Omental fat pad (tissue), 4 donors: ENCODE data around the gene SRRM2. TPM values are rescaled to one million over a fixed set of nuclear protein-coding genes. Genes with fewer than 3 reads are reported as not detected.

Source experiments
- ATAC-seq: fragments of 150-250 bp; one replicate; pipeline ENCODE4 v1.9.1; 2016; ENCODE audit warnings: mild to moderate bottlenecking, moderate library complexity; ENCODE audit not compliant: low FRiP score
- DNase-seq: peaks from one replicate; pipeline ENCODE4 v3.0.0-alpha.2; 2019; ENCODE audit warnings: low spot score
- total RNA-seq, 4 donors: library from RNA; depleted of rRNA; stranded (reverse); fragments of >200 nt; gene quantifications; one replicate each; pipeline ENCODE4 v1.1.0, GENCODE V29; 2016
- TF ChIP-seq, protein P1 (sequence below), 3 donors: fragments of 450-650 bp; IDR thresholded peaks; one replicate each; pipeline ENCODE4 v1.5.1; 2016 to 2017; ENCODE audit warnings: antibody characterized with exemption in 3 of 3, mild to moderate bottlenecking in 3 of 3, moderate library complexity in 2 of 3

SRRM2 gene
- total RNA-seq, 4 donors from 2014 or later, result 230 to 465 (median 368) TPM

DNA sequence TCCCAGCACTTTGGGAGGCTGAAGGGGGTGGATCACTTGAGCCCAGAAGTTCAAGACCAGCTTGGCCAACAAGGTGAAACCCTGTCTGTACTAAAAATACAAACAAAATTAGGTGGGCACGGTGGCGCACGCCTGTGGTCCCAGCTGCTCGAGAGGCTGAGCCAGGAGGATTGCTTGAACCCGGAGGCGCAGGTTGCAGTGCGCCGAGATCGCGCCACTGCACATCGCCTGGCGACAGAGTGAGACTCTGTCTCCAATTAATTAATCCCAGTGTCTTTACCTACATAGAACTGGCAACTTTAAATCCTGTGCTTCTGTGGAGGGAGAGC is 26.2 kb downstream of the SRRM2 start:
- DNase-seq (no peak), ATAC-seq (no peak)
- TF ChIP-seq, protein P1, sequence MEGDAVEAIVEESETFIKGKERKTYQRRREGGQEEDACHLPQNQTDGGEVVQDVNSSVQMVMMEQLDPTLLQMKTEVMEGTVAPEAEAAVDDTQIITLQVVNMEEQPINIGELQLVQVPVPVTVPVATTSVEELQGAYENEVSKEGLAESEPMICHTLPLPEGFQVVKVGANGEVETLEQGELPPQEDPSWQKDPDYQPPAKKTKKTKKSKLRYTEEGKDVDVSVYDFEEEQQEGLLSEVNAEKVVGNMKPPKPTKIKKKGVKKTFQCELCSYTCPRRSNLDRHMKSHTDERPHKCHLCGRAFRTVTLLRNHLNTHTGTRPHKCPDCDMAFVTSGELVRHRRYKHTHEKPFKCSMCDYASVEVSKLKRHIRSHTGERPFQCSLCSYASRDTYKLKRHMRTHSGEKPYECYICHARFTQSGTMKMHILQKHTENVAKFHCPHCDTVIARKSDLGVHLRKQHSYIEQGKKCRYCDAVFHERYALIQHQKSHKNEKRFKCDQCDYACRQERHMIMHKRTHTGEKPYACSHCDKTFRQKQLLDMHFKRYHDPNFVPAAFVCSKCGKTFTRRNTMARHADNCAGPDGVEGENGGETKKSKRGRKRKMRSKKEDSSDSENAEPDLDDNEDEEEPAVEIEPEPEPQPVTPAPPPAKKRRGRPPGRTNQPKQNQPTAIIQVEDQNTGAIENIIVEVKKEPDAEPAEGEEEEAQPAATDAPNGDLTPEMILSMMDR (IDR thresholded peaks at IDR 0.05), result no peak

DNA sequence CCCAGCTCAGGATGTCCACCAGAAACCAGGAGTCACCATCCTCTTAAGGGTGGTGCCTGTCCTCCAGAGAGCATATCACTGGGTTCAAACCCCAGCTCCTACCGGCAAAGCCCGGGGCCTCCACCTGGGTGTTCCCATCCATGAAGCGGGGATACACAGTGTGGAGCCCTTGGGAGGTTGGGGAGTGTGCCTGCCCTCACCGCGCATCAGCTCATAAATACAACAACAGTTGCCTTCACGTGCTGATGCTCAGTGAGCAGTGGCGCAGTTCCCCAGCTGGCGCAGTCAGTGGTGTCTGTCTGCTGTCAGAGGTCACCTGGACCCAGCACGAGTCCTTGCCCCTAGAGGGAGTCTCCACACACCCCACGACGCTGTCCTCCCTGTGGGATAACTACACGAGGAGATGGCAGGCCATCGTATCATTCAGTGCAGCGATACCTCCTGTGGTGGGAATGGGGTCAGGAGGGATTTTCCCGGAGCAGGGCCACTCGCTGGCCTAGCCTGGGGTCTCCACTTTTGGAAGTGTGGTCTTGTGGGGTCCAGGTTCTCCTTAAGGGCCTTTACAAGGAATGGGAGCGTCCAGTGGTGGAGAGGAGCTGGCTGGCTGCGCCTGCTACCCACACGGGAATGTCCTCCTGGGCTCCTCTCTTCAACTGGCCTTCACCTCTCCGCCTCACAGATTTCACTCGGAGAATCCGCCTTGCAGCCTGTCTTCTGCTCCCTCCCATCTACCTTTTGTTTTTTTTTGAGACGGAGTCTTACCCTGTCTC is 26.9 kb downstream of the SRRM2 start:
- TF ChIP-seq, protein P1 (IDR thresholded peaks at IDR 0.05), result no peak
- ATAC-seq (no peak), DNase-seq (peak; percentile 18)

DNA sequence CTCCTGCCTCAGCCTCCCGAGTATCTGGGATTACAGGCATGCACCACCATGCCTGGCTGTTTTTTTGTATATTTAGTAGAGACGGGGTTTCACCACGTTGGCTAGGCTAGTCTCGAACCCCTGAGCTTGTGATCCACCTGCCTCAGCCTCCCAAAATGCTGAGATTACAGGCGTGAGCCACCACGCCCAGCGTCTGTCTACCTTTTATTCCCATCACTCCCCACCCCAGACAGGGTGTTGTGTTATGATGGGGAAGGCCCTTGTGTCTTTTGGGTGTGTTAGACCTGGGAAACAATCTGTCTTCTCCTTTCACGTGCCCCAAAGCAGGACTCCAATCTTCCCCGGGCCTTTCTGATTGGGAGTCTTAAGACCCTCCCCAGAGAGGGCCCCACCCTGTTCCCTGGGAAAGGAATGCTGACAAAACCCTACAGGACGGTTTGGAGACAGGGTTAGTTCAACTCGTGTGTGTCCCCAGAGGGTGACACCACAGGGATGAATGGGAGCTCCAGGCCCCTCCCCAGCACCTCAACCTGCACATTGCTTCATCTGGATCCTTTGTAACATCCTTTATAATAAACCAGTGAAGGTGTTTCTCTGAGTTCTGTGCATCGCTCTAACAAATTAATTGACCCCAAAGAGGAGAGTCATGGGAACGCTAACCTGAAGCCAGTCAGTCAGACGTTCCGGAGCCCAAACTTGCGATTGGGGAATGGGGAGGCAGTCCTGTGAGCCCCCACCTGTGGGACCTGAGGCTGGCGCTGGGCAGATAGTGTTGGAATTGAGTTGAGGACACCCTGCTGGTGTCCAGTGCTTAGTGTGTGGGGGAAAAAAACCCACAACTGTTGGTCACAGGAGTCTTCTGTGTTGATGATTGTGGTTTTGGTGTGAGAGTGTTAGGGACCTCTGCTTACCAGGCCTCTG is 27.8 kb downstream of the SRRM2 start:
- TF ChIP-seq, protein P1 (IDR thresholded peaks at IDR 0.05), result no peak
- peak; percentile 18 for DNase-seq

DNA sequence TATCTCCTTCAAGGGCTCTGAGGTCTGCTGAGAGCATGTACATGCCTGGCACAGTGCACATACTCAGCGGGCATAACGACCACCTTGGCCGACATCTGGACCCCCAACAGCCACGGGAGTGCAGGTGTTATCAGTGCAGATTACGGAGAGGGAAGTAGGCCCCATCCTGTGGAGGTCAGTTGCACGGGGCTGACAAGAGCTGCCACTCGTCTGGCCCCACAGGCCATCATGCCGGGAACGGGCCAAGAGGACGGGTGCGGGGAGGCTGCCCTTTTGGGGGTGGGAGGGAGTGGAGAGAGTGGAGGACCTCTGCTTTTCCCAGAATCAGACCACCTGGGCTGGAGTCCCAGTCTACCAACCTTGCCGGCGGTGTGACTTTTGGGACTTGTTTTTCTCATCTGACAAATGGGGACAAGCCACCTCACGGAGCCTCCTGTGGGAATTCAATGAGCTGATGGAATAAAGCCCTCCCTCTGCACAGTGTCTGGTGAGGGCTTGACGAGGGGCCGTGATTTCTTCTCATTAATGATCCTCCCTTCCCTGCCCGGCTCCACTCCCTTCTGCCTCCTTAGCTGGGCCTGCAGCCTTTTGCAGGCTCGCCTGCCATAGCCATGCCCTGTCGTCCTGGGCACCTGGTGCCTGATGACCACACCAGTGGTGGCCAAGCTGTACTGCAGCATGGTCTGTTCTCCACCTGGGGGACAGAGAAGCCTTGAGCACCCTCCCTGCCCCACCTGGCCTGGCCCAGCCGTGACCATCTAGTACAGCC is 30.3 kb downstream of the SRRM2 start:
- no peak for ATAC-seq
- DNase-seq, result peak; percentile 19
- TF ChIP-seq, protein P1 (IDR thresholded peaks at IDR 0.05), result no peak

More for the DNA sequence above, 27.8 kb downstream of the SRRM2 start:
- ATAC-seq, result no peak

DNA sequence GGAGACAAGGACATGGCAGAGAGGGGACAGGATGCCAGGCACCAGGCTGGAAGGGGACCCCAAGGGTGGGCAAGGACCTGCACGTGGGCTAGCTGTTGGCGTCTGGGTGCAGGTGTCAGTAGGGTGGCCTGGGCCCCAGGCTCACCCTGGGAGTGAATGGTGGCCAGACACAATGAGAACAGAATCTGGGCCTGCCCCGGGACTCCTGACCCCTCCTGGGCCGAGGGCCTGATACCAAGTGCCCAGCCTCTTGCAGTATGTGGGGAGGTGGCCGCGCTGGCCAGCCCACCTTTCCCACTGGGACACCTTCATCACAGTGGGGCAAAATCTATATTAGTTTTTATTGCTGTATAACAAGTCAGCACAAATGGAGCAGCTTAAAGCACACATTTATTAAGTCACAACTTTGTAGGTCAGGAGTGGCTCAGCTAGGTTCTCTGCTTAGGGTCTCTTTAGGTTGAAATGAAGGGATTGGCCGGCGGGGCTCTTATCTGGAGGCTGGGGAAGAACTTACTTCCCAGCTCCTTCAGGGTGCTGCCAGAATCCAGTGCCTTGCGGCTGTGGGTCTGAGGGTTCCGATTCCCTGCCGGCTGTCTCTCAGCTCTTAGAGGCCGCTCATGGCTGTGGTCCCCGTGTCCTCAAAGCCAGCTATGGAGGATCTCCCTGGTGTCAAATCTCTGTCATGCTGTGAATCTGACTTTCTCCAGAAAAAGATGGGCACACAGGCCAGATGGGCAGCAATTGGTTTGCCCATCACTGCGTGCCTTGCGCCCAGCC is 31.3 kb downstream of the SRRM2 start:
- ATAC-seq (no peak), DNase-seq (peak; percentile 11)
- TF ChIP-seq, protein P1 (IDR thresholded peaks at IDR 0.05), result no peak
